Adrenal gland (tissue), 12 donors: ENCODE results near the gene RNF222. TPM values are rescaled to one million over a fixed set of nuclear protein-coding genes. Genes with fewer than 3 reads are reported as not detected.
A peak's percentile ranks its signal among the peaks of the same experiment; 100 is the strongest.

Experiments
- DNase-seq, 7 donors: peaks; one replicate each; pipeline ENCODE4 v3.0.0-alpha.2; 2019 to 2020
- H3K27ac ChIP-seq, 5 donors: fragments of 200-600 bp; sonication (generic) in 4 of 5; 1 replicate in 3 of 5; 2 replicates in 2 of 5; pipeline versions ENCODE4 v1.5.1 to v1.8.0; 2016 to 2020; ENCODE audit warnings: mild to moderate bottlenecking in 1 of 5
- H3K27me3 ChIP-seq: fragments of 200-600 bp; 2 replicates; pipeline ENCODE4 v1.8.0; 2021
- H3K36me3 ChIP-seq, 2 donors: fragments of 200-600 bp; replicated peaks in 1 of 2; 1 replicate in 1 of 2; 2 replicates in 1 of 2; pipeline versions ENCODE4 v1.5.1 to v1.8.0; 2018 to 2022
- H3K4me1 ChIP-seq, 2 donors: fragments of 200-600 bp; replicated peaks in 1 of 2; 1 replicate in 1 of 2; 2 replicates in 1 of 2; pipeline versions ENCODE4 v1.5.1 to v1.8.0; 2018 to 2021
- H3K4me3 ChIP-seq, 4 donors: fragments of 200-600 bp; sonication (generic) in 3 of 4; one replicate each; pipeline ENCODE4 v1.5.1; 2016 to 2018
- H3K9me3 ChIP-seq, 3 donors: fragments of 200-600 bp; sonication (generic) in 1 of 3; replicated peaks in 1 of 3; 1 replicate in 2 of 3; 2 replicates in 1 of 3; pipeline versions ENCODE4 v1.5.1 to v1.8.0; 2016 to 2021
- POLR2A ChIP-seq, 2 donors: fragments of 450-650 bp; IDR thresholded peaks; one replicate each; pipeline ENCODE4 v1.6.1; 2017; ENCODE audit warnings: antibody characterized with exemption in 2 of 2, mild to moderate bottlenecking in 2 of 2, moderate library complexity in 1 of 2
- WGBS, 4 donors: extraction: QIAGEN DNeasy Blood & Tissue Kit in 2 of 4; methylation state at CpG; one replicate each; pipeline versions ENCODE4 v1.1.5 to v1.1.7; 2013 to 2017; 5-methylcytosine and 5-hydroxymethylcytosine counted together
- intact Hi-C, 2 donors: fragments of 100-400 bp; cut with DNase I; formaldehyde crosslinking; loops; one replicate each; pipeline versions ENCODE4 v1.14.1 to v1.15.0; 2022 to 2023
- polyA plus RNA-seq, 3 donors: library from polyadenylated mRNA; stranded (reverse); fragments of 200-250 nt in 2 of 3; fragments of 350-450 nt in 1 of 3; fragmentation: Illumina TruSeq in 1 of 3; extraction: RNeasy Lipid Tissue Mini Kit (QIAGEN cat#74804) in 1 of 3; gene quantifications; one replicate each; pipeline ENCODE4 v1.2.3, GENCODE V29; 2013 to 2014
- total RNA-seq, 9 donors: library from RNA; depleted of rRNA in 4 of 9; stranded (reverse); fragments of >200 nt in 4 of 9; fragments of 120-200 nt in 1 of 9; fragmentation: NEBNext Ultra II Directional in 1 of 9; extraction: Animal tissue kit (Norgen Biotek cat#: 25700) in 1 of 9; gene quantifications; one replicate each; pipeline versions ENCODE4 v1.1.0 to v1.2.4, GENCODE V29; 2013 to 2023
- TF ChIP-seq, protein P1 (sequence below), 6 experiments: fragments of 450-650 bp in 4 of 6; fragments of 200-600 bp in 2 of 6; sonication (generic) in 1 of 6; IDR thresholded peaks; 1 replicate in 5 of 6; 2 replicates in 1 of 6; pipeline versions ENCODE4 v1.5.1 to v1.8.0; 2016 to 2021; ENCODE audit warnings: antibody characterized with exemption in 6 of 6, mild to moderate bottlenecking in 2 of 6, moderate library complexity in 1 of 6
- donor health status: healthy with polysubstance abuse.
- donor health status: Bipolar disorder and iron deficiency.
- donor health status: DM: yes; HTN: yes; CAD: no.
- donor health status: DM: no; HTN: no; CAD: no.
- donor health status: DM: no; HTN: no; CAD: no.
- donor health status: DM: yes; HTN: yes; CAD: no.

Gene RNF222
- total and polyA plus RNA-seq, 12 donors = not detected

- WGBS, 4 donors = 62 to 76% (median 71%) methylated on average over 1 of the region's 1 CpG
- Histone ChIP-seq H3K27ac (peak overlapping the region in 2 of 5 donors; percentile 3 to 60), H3K4me3 (no peak overlapping the region), H3K36me3 (peaks cover 0 to 13% of the 10 kb centered on the region in 2 donors), H3K27me3 (no peaks in the 10 kb centered on the region), H3K4me1 (peaks cover 4 to 5% of the 10 kb centered on the region in 2 donors), H3K9me3 (no peaks in the 10 kb centered on the region)
- no peak for TF ChIP-seq POLR2A (IDR thresholded peaks at IDR 0.05)
- DNase-seq = peak in 1 of 7 donors; percentile 41
- intact Hi-C loops = no loop called here
These were observed 32.5 kb downstream of the RNF222 start for GRCh38 chr17:8365143-8365542.

DNA sequence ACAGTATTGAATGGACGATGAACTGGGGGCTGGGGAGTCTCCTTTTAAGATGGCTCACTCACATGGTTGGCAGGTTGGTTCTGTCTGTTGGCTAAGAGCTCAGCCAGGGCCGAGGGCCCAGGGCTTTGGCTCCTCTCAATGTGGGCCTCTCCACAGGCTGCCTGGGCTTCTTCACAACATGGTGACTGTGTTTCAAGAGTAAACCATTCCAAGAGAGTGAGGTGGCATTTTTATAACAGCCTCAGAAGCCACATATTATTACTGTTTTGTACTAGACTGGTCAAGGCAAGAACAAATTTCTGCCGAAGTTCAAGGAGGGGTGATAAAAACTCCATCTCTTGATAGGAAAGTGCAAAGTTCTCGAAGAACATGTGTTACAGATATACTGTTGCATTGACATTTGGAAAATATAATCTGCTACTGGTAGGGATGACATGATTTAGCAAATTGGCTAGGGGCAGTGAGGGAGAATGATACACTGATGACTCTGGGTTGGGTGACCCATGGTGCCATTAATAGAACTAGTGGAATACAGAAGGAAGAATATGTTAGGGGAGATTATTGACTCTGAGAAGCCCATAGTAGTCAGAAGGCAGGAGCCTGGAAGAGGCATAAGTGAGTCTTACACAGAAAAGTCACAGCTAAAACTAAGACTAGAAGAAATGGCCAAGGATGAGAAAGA, 34.8 kb downstream of the RNF222 start:
- Histone ChIP-seq H3K4me3 (no peak overlapping the region), H3K27me3 (no peaks in the 10 kb centered on the region), H3K27ac (no peak overlapping the region), H3K4me1 (peaks cover 4 to 5% of the 10 kb centered on the region in 2 donors), H3K36me3 (no peaks in the 10 kb centered on the region), H3K9me3 (no peaks in the 10 kb centered on the region)
- intact Hi-C loops = no loop called here
- WGBS, 4 donors = 81 to 93% (median 91%) methylated on average over 3 to 4 of the region's 4 CpGs
- no peak for DNase-seq
- no peak for TF ChIP-seq POLR2A (IDR thresholded peaks at IDR 0.05)
- TF ChIP-seq, protein P1, sequence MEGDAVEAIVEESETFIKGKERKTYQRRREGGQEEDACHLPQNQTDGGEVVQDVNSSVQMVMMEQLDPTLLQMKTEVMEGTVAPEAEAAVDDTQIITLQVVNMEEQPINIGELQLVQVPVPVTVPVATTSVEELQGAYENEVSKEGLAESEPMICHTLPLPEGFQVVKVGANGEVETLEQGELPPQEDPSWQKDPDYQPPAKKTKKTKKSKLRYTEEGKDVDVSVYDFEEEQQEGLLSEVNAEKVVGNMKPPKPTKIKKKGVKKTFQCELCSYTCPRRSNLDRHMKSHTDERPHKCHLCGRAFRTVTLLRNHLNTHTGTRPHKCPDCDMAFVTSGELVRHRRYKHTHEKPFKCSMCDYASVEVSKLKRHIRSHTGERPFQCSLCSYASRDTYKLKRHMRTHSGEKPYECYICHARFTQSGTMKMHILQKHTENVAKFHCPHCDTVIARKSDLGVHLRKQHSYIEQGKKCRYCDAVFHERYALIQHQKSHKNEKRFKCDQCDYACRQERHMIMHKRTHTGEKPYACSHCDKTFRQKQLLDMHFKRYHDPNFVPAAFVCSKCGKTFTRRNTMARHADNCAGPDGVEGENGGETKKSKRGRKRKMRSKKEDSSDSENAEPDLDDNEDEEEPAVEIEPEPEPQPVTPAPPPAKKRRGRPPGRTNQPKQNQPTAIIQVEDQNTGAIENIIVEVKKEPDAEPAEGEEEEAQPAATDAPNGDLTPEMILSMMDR (IDR thresholded peaks at IDR 0.05) = no peak

DNA sequence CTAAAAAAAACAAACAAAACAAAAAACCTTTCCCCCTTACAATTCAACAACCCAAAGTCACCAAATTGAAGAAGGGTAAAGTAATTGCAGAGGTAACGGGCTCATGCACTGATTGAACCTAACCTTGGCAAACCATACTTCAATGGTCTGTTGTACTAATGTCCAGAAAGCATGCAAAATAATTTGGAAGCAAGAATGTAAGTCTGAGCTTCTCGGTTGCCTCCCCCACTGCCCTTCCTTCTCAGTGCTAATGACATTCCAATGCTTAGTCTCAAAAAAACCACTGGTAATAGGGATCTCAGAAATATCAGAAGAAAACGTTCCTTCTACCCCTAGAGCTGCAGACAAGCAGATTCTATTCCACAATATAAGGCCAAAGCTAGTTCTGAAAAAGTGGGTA, 36.9 kb downstream of the RNF222 start:
- Histone ChIP-seq H3K27ac (no peak overlapping the region), H3K4me1 (no peaks in the 10 kb centered on the region), H3K27me3 (no peaks in the 10 kb centered on the region), H3K4me3 (no peak overlapping the region), H3K9me3 (no peaks in the 10 kb centered on the region), H3K36me3 (no peaks in the 10 kb centered on the region)
- TF ChIP-seq POLR2A (IDR thresholded peaks at IDR 0.05) = no peak
- TF ChIP-seq, protein P1 (IDR thresholded peaks at IDR 0.05) = no peak
- intact Hi-C loops = no loop called here
- 38 to 51% (median 49%) methylated on average over 3 of the region's 3 CpGs for WGBS, 4 donors
- DNase-seq = no peak

DNA sequence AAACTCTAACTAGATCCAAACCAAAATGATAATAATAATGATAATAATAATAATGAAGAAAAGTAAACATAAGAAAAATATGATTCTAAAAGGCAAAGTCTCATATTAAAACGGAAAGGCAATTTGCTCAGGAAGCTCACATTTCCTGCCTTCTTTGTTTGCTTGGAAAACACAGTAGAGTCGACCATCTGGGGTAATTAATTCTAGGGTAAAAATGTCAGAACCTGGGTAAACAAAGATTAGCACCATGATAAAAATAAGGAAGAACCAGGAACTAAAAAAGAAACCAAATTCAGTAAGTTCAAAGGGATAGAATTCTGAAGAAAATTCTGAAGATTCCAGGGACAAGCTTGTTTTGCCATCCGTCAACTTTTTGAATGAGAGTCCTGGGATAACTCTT, 37.4 kb downstream of the RNF222 start:
- Histone ChIP-seq H3K27ac (no peak overlapping the region), H3K4me1 (no peaks in the 10 kb centered on the region), H3K27me3 (no peaks in the 10 kb centered on the region), H3K36me3 (no peaks in the 10 kb centered on the region), H3K4me3 (no peak overlapping the region), H3K9me3 (no peaks in the 10 kb centered on the region)
- intact Hi-C loops = no loop called here
- no peak for DNase-seq
- TF ChIP-seq, protein P1 (IDR thresholded peaks at IDR 0.05) = no peak
- no peak for TF ChIP-seq POLR2A (IDR thresholded peaks at IDR 0.05)
- WGBS, 4 donors = 31 to 41% (median 33%) methylated on average over 3 of the region's 3 CpGs

- WGBS, 4 donors = 70 to 75% (median 71%) methylated on average over 5 of the region's 5 CpGs
- H3K4me3 ChIP-seq = no peak overlapping the region
- H3K27ac ChIP-seq = peak overlapping the region in 1 of 5 donors; percentile 67
- TF ChIP-seq, protein P1 (IDR thresholded peaks at IDR 0.05) = no peak
- no peak for TF ChIP-seq POLR2A (IDR thresholded peaks at IDR 0.05)
- H3K4me1 ChIP-seq = no peaks in the 10 kb centered on the region
- no peaks in the 10 kb centered on the region for H3K36me3 ChIP-seq
- intact Hi-C loops = no loop called here
- no peaks in the 10 kb centered on the region for H3K27me3 ChIP-seq
- peak in 1 of 7 donors; percentile 40 for DNase-seq
- H3K9me3 ChIP-seq = no peaks in the 10 kb centered on the region
These were observed 37.9 kb downstream of the RNF222 start for GRCh38 chr17:8359769-8360168.
